Subcutaneous abdominal adipose tissue (tissue), 5 donors: ENCODE measurements around the gene SLK.

Experiments used
- H3K27ac ChIP-seq: one replicate; pipeline ENCODE4 v1.7.0; 2013; ENCODE audit warnings: low read depth, mild to moderate bottlenecking, inconsistent platforms, low read length, moderate library complexity
- H3K27me3 ChIP-seq, 5 donors: one replicate each; pipeline ENCODE4 v1.7.0; 2013; ENCODE audit warnings: low read length in 5 of 5, inconsistent platforms in 1 of 5; ENCODE audit not compliant: control insufficient read depth in 5 of 5, insufficient read depth in 4 of 5
- H3K36me3 ChIP-seq, 5 donors: one replicate each; pipeline ENCODE4 v1.7.0; 2013; ENCODE audit warnings: low read length in 5 of 5; ENCODE audit not compliant: control insufficient read depth in 5 of 5, insufficient read depth in 5 of 5
- H3K4me1 ChIP-seq, 5 donors: one replicate each; pipeline ENCODE4 v1.7.0; 2013; ENCODE audit warnings: low read length in 5 of 5, mild to moderate bottlenecking in 3 of 5, moderate library complexity in 1 of 5; ENCODE audit not compliant: control insufficient read depth in 5 of 5, insufficient read depth in 5 of 5
- H3K4me3 ChIP-seq, 5 donors: one replicate each; pipeline ENCODE4 v1.7.0; 2013; ENCODE audit warnings: low read length in 5 of 5, low read depth in 1 of 5
- H3K9ac ChIP-seq, 5 donors: one replicate each; pipeline ENCODE4 v1.7.0; 2013; ENCODE audit warnings: low read length in 5 of 5, mild to moderate bottlenecking in 4 of 5, moderate library complexity in 3 of 5
- H3K9me3 ChIP-seq, 5 donors: one replicate each; pipeline ENCODE4 v1.7.0; 2013; ENCODE audit warnings: low read length in 5 of 5; ENCODE audit not compliant: control insufficient read depth in 5 of 5
- donor health status: healthy.
- donor health status: healthy.
- donor health status: healthy.
- donor health status: healthy.
- donor health status: healthy.

The SLK gene

DNA sequence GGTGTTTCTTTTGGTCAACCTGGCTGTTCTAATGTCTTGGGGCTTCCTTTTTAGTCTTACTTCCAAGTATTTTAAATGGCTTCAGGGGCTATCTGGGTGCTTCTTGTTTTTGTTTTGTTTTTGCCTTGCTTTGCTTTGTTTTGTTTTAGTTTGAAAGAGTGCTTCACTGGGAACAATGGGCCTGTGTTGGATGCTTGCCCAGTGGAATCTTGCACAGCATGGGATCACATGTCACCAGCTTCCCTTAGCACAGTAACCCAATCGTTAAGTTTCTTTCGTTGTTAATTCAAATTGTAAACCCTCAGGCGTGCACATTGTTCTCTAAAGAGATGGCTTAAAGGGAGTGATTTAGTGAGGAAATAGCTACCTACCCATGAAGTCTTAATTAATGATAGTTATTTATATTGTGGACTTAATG lies 109.8 kb downstream of the SLK start:
- Histone ChIP-seq H3K9ac (no peak overlapping the region), H3K27ac (peak overlapping the region; percentile 27), H3K9me3 (no peaks in the 10 kb centered on the region), H3K27me3 (peaks cover 0 to 2% (median 0%) of the 10 kb centered on the region in 5 donors), H3K4me1 (peaks cover 2 to 18% (median 10%) of the 10 kb centered on the region in 5 donors), H3K4me3 (peak overlapping the region in 1 of 5 donors; percentile 13), H3K36me3 (no peaks in the 10 kb centered on the region)

DNA sequence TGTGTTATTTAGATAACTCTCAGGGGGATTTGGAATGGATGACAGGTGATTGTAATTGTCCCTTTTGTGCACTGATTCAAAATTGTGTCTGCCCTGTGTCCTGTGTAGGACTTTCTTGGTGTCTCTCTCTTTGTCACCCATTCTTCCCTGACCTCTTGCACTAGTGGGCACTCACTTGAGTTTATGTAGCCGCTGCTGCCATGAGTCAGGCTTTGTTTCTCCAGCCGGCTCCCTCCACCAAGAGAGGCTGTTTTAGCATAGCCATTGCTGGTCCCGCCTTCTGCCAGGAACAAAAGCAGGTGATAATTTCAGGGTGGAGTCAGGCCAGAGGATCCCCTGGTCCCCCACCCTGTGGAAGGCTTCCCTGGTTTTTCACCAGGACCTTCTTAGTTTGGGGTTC lies 110.3 kb downstream of the SLK start:
- peaks cover 0 to 2% (median 0%) of the 10 kb centered on the region in 5 donors for H3K27me3 ChIP-seq
- H3K4me3 ChIP-seq = no peak overlapping the region
- H3K27ac ChIP-seq = peak overlapping the region; percentile 27
- no peak overlapping the region for H3K9ac ChIP-seq
- no peaks in the 10 kb centered on the region for H3K9me3 ChIP-seq
- peaks cover 2 to 18% (median 10%) of the 10 kb centered on the region in 5 donors for H3K4me1 ChIP-seq
- H3K36me3 ChIP-seq = no peaks in the 10 kb centered on the region

DNA sequence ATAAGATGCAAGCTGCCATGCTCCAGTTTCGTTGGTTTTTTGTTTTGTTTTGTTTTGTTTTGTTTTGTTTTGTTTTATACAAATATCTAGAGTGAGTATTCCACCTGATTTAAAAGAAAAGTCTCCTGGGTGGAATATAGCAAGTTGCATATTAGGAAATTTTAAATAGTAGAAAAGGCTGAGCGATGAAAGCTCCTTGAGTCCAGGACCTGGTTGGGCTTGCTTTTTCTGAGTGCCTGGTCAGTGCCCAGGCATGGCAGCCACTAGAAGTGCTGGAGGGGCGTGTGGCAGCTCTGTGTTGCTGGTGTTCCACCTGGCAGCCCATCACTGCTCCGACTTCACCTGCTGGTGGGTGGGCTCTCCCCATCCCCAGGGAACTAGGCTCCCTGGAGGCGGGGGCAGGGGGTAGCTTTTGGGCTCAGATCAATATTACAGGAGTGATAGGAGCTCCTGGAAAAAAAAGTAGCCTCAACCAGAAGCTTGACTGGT lies 110.8 kb downstream of the SLK start:
- peak overlapping the region; percentile 27 for H3K27ac ChIP-seq
- no peaks in the 10 kb centered on the region for H3K36me3 ChIP-seq
- no peak overlapping the region for H3K9ac ChIP-seq
- H3K4me1 ChIP-seq = peaks cover 2 to 18% (median 10%) of the 10 kb centered on the region in 5 donors
- H3K27me3 ChIP-seq = peaks cover 0 to 2% (median 0%) of the 10 kb centered on the region in 5 donors
- no peaks in the 10 kb centered on the region for H3K9me3 ChIP-seq
- H3K4me3 ChIP-seq = no peak overlapping the region
